DOHH2 (cell line): ENCODE data around the gene ZNF804B.

Source experiments
- EZH2phosphoT487 ChIP-seq: fragments of 200-600 bp; sonication (generic); IDR thresholded peaks from 2 replicates; pipeline ENCODE4 v1.6.1; 2017; ENCODE audit warnings: borderline replicate concordance, mild to moderate bottlenecking, antibody characterized with exemption, low read length, moderate library complexity, mixed read lengths
- TF ChIP-seq, protein P1 (sequence below): fragments of 200-600 bp; sonication (generic); IDR thresholded peaks from one replicate; pipeline ENCODE4 v1.5.1; 2014; ENCODE audit warnings: antibody characterized with exemption, mild to moderate bottlenecking, low read depth, low read length; ENCODE audit not compliant: poor library complexity, severe bottlenecking

DNA sequence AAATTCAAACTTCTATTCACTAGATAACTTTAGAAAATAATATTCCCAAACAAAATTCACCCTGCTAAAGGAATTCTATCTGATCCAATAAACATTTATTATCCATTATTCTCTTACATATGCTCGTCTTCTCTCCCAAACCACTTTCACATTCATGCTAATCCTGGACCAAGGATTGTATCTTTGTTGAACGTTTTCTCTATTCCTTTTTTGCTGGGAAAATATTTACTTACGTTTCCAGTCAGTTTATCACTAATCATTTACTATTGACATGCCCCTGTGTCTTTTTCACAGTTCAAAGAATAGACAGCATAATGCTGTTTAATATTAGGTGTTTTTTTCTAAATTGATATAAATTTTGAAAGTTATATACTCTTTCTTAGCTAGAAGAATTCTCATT is 32.9 kb downstream of the ZNF804B start:
- TF ChIP-seq, protein P1, sequence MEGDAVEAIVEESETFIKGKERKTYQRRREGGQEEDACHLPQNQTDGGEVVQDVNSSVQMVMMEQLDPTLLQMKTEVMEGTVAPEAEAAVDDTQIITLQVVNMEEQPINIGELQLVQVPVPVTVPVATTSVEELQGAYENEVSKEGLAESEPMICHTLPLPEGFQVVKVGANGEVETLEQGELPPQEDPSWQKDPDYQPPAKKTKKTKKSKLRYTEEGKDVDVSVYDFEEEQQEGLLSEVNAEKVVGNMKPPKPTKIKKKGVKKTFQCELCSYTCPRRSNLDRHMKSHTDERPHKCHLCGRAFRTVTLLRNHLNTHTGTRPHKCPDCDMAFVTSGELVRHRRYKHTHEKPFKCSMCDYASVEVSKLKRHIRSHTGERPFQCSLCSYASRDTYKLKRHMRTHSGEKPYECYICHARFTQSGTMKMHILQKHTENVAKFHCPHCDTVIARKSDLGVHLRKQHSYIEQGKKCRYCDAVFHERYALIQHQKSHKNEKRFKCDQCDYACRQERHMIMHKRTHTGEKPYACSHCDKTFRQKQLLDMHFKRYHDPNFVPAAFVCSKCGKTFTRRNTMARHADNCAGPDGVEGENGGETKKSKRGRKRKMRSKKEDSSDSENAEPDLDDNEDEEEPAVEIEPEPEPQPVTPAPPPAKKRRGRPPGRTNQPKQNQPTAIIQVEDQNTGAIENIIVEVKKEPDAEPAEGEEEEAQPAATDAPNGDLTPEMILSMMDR: no peak
- no peak for TF ChIP-seq EZH2phosphoT487
